K562 (cell line): Measurements from ENCODE around the gene MYEF2. TPM values are rescaled to one million over a fixed set of nuclear protein-coding genes. Genes with fewer than 3 reads are reported as not detected.

Source experiments
- ATAC-seq: fragments of 200-7000 bp; cut with Tn5 transposase; 3 replicates; pipeline ENCODE4 v1.9.1; 2020; ENCODE audit warnings: moderate library complexity
- BruUV-seq: library from RNA; stranded (reverse); fragments of 400-500 nt; replicated peaks from 2 replicates; lab custom pipeline; 2021; lab: Mats Ljungman, UMichigan
- CTCF ChIA-PET: fragments of 300-600 bp; formaldehyde crosslinking; extraction: SDS; loops from one replicate; lab custom pipeline; 2021; ENCODE audit warnings: low intra/inter-chr PET ratio; lab: Yijun Ruan, JAX
- POLR2A ChIA-PET: fragments of 300-600, 350-650 bp; sonication (Branson Sonifier 250); formaldehyde crosslinking; extraction: SDS; loops from one replicate; lab custom pipeline; 2021; ENCODE audit warnings: antibody characterized with exemption, inconsistent platforms; lab: Yijun Ruan, JAX
- DNase-seq, 4 experiments: peaks; one replicate each; pipeline versions ENCODE4 v3.0.0 to v3.0.0-alpha.2; 2011 to 2018; ENCODE audit warnings: low spot score in 3 of 4, mixed read lengths in 3 of 4; ENCODE audit errors: extremely low read depth in 1 of 4
- FAIRE-seq: peaks from 2 replicates; lab custom pipeline; 2011; peaks lifted over from hg19 to GRCh38; lab: Jason Lieb, UNC
- H2AFZ ChIP-seq: 2 replicates; pipeline ENCODE4 v1.6.0; 2011; ENCODE audit warnings: low read depth, low read length, control low read depth, inconsistent platforms
- H3K27ac ChIP-seq: fragments of 200-600 bp; 3 replicates; pipeline ENCODE4 v1.8.0; 2011; ENCODE audit warnings: low read depth, mild to moderate bottlenecking, control low read depth, inconsistent platforms, low read length, moderate library complexity, mixed read lengths; ENCODE audit errors: extremely low read depth
- H3K27me3 ChIP-seq, 2 experiments: fragments of 300-600 bp in 1 of 2; 2 replicates in 1 of 2; 3 replicates in 1 of 2; pipeline versions ENCODE4 v1.6.0 to v1.8.0; 2011; ENCODE audit warnings: inconsistent platforms in 2 of 2, low read length in 2 of 2, mild to moderate bottlenecking in 1 of 2, mixed read lengths in 1 of 2, moderate library complexity in 1 of 2; ENCODE audit not compliant: control insufficient read depth in 2 of 2, insufficient read depth in 2 of 2
- H3K36me3 ChIP-seq: fragments of 300-600 bp; 3 replicates; pipeline ENCODE4 v1.8.0; 2011; ENCODE audit warnings: mild to moderate bottlenecking, low read length, inconsistent platforms; ENCODE audit not compliant: control insufficient read depth, insufficient read depth
- H3K4me1 ChIP-seq, 2 experiments: fragments of 200-600 bp in 1 of 2; replicated peaks in 1 of 2; 2 replicates in 1 of 2; 3 replicates in 1 of 2; pipeline versions ENCODE4 v1.5.1 to v1.8.0; 2011; ENCODE audit warnings: inconsistent platforms in 2 of 2, low read length in 2 of 2, mild to moderate bottlenecking in 1 of 2, mixed read lengths in 1 of 2, moderate library complexity in 1 of 2; ENCODE audit not compliant: control insufficient read depth in 2 of 2, insufficient read depth in 2 of 2
- H3K4me2 ChIP-seq: 2 replicates; pipeline ENCODE4 v1.6.1; 2011; ENCODE audit warnings: low read length, control low read depth, inconsistent platforms, mixed read lengths; ENCODE audit not compliant: insufficient read depth
- H3K4me3 ChIP-seq: fragments of 200-600 bp; sonication (generic), shearing (Covaris generic); 2 replicates; pipeline ENCODE4 v1.5.1; 2016; ENCODE audit warnings: control low read depth, inconsistent platforms
- H3K79me2 ChIP-seq: fragments of 200-600 bp; 3 replicates; pipeline ENCODE4 v1.8.0; 2011; ENCODE audit warnings: low read length, inconsistent platforms; ENCODE audit not compliant: control insufficient read depth, insufficient read depth
- H3K9ac ChIP-seq, 2 experiments: 2 replicates each; pipeline versions ENCODE4 v1.6.0 to v1.6.1; 2011; ENCODE audit warnings: low read depth in 2 of 2, low read length in 2 of 2, control low read depth in 1 of 2, inconsistent platforms in 1 of 2, mild to moderate bottlenecking in 1 of 2, mixed read lengths in 1 of 2; ENCODE audit not compliant: insufficient read depth in 1 of 2
- H3K9me1 ChIP-seq: one replicate; pipeline ENCODE4 v1.6.0; 2011; ENCODE audit warnings: inconsistent platforms, mild to moderate bottlenecking, low read length, moderate library complexity; ENCODE audit not compliant: control insufficient read depth, insufficient read depth
- H3K9me3 ChIP-seq: replicated peaks from 2 replicates; pipeline ENCODE4 v1.5.1; 2011; ENCODE audit warnings: low read depth, low read length, inconsistent platforms; ENCODE audit not compliant: control insufficient read depth, insufficient read depth
- H4K20me1 ChIP-seq: replicated peaks from 2 replicates; pipeline ENCODE4 v1.6.1; 2011; ENCODE audit warnings: low read length, inconsistent platforms, mixed read lengths; ENCODE audit not compliant: control insufficient read depth, insufficient read depth
- ESRRB ChIP-seq: fragments of 250-450 bp; sonication (Bioruptor Pico); IDR thresholded peaks from 2 replicates; pipeline ENCODE4 v1.5.0; 2020; ENCODE audit warnings: mild to moderate bottlenecking, moderate library complexity, borderline replicate concordance
- ETS1 ChIP-seq: conservative IDR thresholded peaks from 2 replicates; pipeline ENCODE4 v1.6.1; 2011; ENCODE audit warnings: low read depth, mild to moderate bottlenecking, low read length; ENCODE audit not compliant: control insufficient read depth
- ETV1 ChIP-seq: fragments of 450-650 bp; conservative IDR thresholded peaks from 2 replicates; pipeline ENCODE4 v1.6.1; 2016; ENCODE audit warnings: missing genetic modification characterization, control low read depth, low read depth, missing compliant biosample characterization
- FOS ChIP-seq: IDR thresholded peaks from 3 replicates; pipeline ENCODE4 v1.6.1; 2011; ENCODE audit not compliant: insufficient read length; ENCODE audit errors: extremely low read depth
- FOXM1 ChIP-seq, 2 experiments: fragments of 450-650 bp in 1 of 2; sonication (generic) in 1 of 2; formaldehyde crosslinking in 1 of 2; IDR thresholded peaks; 2 replicates each; pipeline versions ENCODE4 v1.6.1 to v1.9.0; 2017 to 2022; ENCODE audit warnings: low read depth in 2 of 2, mild to moderate bottlenecking in 2 of 2, missing genetic modification reagents in 1 of 2, moderate library complexity in 1 of 2
- GTF2B ChIP-seq: IDR thresholded peaks from 2 replicates; pipeline ENCODE4 v1.6.1; 2011; ENCODE audit not compliant: insufficient read length; ENCODE audit errors: extremely low read depth
- MAFG ChIP-seq: fragments of 450-650 bp; conservative IDR thresholded peaks from 2 replicates; pipeline ENCODE4 v1.6.1; 2016; ENCODE audit warnings: missing genetic modification characterization, missing compliant biosample characterization
- MCM5 ChIP-seq: fragments of 450-650 bp; IDR thresholded peaks from 2 replicates; pipeline ENCODE4 v1.6.1; 2016; ENCODE audit warnings: low read depth
- NCOA4 ChIP-seq: fragments of 450-650 bp; IDR thresholded peaks from 2 replicates; pipeline ENCODE4 v1.6.1; 2018; ENCODE audit warnings: mild to moderate bottlenecking; ENCODE audit not compliant: partially characterized antibody
- NFE2 ChIP-seq: IDR thresholded peaks from 2 replicates; pipeline ENCODE4 v1.6.1; 2014; ENCODE audit warnings: antibody characterized with exemption, low read depth
- NFXL1 ChIP-seq: fragments of 450-650 bp; formaldehyde crosslinking; IDR thresholded peaks from 2 replicates; pipeline ENCODE4 v1.4.0; 2021; ENCODE audit warnings: mild to moderate bottlenecking
- NR1H2 ChIP-seq: sonication (generic); formaldehyde crosslinking; IDR thresholded peaks from 2 replicates; pipeline ENCODE4 v1.4.0; 2020; ENCODE audit warnings: mild to moderate bottlenecking, missing genetic modification reagents
- NR3C1 ChIP-seq: sonication (generic); formaldehyde crosslinking; IDR thresholded peaks from 2 replicates; pipeline ENCODE4 v1.8.1; 2022; ENCODE audit warnings: missing genetic modification reagents
- PRMT5 ChIP-seq: sonication (generic); formaldehyde crosslinking; IDR thresholded peaks from 2 replicates; pipeline ENCODE4 v1.5.0; 2020; ENCODE audit warnings: missing genetic modification reagents
- RUNX1 ChIP-seq: sonication (generic); IDR thresholded peaks from 2 replicates; pipeline ENCODE4 v1.6.1; 2016; ENCODE audit warnings: antibody characterized with exemption, low read depth
- TGIF2 ChIP-seq: sonication (generic); formaldehyde crosslinking; IDR thresholded peaks from 2 replicates; pipeline ENCODE4 v1.8.1; 2022; ENCODE audit warnings: mild to moderate bottlenecking, missing genetic modification reagents, moderate library complexity
- ZNF316 ChIP-seq: fragments of 450-650 bp; IDR thresholded peaks from 2 replicates; pipeline ENCODE4 v1.6.1; 2016
- ZNF511 ChIP-seq: sonication (generic); formaldehyde crosslinking; IDR thresholded peaks from 2 replicates; pipeline ENCODE4 v1.8.0; 2022; ENCODE audit warnings: mild to moderate bottlenecking, missing genetic modification reagents
- ZNF592 ChIP-seq: fragments of 450-650 bp; IDR thresholded peaks from 2 replicates; pipeline ENCODE4 v1.6.1; 2017; ENCODE audit warnings: antibody characterized with exemption, mild to moderate bottlenecking
- WGBS: fragments of 100-300 bp; shearing (Covaris generic); methylation state at CpG from one replicate; pipeline ENCODE4 v1.1.6; 2016; ENCODE audit warnings: low coverage, mixed read lengths; ENCODE audit not compliant: insufficient coverage; ENCODE audit errors: missing lambda C conversion rate; 5-methylcytosine and 5-hydroxymethylcytosine counted together
- in situ Hi-C: fragments of 300-500 bp; cut with MboI; formaldehyde crosslinking; loops from 4 replicates; pipeline ENCODE4 v1.15.0; 2018; ENCODE audit warnings: inconsistent platforms, mixed read lengths
- intact Hi-C: fragments of 100-400 bp; cut with micrococcal nuclease; formaldehyde crosslinking; loops from 2 replicates; pipeline ENCODE4 v1.14.2; 2022
- polyA plus RNA-seq, 8 experiments: library from polyadenylated mRNA; depleted of rRNA in 4 of 8; stranded (reverse) in 5 of 8; unstranded in 3 of 8; fragments of >200 nt; fragmentation: Nextera tagmentation in 2 of 8; fragmentation: Illumina TruSeq in 1 of 8; extraction: Ambion mirVana in 2 of 8; extraction: Trizol in 1 of 8; gene quantifications; 2 replicates each; pipeline versions ENCODE4 v1.2.1 to v1.2.3, GENCODE V29; 2011 to 2014; ENCODE audit warnings: inconsistent platforms in 1 of 8, missing spikeins in 1 of 8
- total RNA-seq, 7 experiments: library from RNA; depleted of rRNA in 6 of 7; stranded (reverse); fragments of >200 nt in 6 of 7; fragmentation: Illumina TruSeq in 2 of 7; extraction: Trizol in 2 of 7; gene quantifications; 2 replicates each; pipeline versions ENCODE4 v1.2.1 to v1.2.3, GENCODE V29; 2011 to 2021; ENCODE audit warnings: low replicate concordance in 1 of 7

MYEF2 gene
- total and polyA plus RNA-seq, 9 of the 15 experiments (the other 6 are each of a cell fraction or from before 2014, with no cell fraction given): 0.03 to 0.82 (median 0.19) TPM

- ChIA-PET CTCF (no interaction called here), POLR2A (no interaction called here)
- H4K20me1 ChIP-seq: no peaks in the 10 kb centered on the region
- H3K79me2 ChIP-seq: no peaks in the 10 kb centered on the region
- no peak for DNase-seq
- intact Hi-C loops: no loop called here
- H3K4me2 ChIP-seq: no peak overlapping the region
- no peaks in the 10 kb centered on the region for H3K4me1 ChIP-seq
- H3K9me3 ChIP-seq: no peaks in the 10 kb centered on the region
- H3K36me3 ChIP-seq: no peaks in the 10 kb centered on the region
- no peak for FAIRE-seq
- ATAC-seq: no peak
- no peaks in the 10 kb centered on the region for H3K9me1 ChIP-seq
- BruUV-seq: no TSS peak
- in situ Hi-C loops: no loop called here
- no peaks in the 10 kb centered on the region for H3K27me3 ChIP-seq
- WGBS: 3% methylated on average over 5 of the region's 5 CpGs
- no peak overlapping the region for H2AFZ ChIP-seq
- no peak overlapping the region for H3K9ac ChIP-seq
- no peak overlapping the region for H3K27ac ChIP-seq
- TF ChIP-seq FOXM1 (IDR thresholded peaks at IDR 0.05; ENCODE audit: low read depth): no peak
- no peak for TF ChIP-seq FOXM1 (CRISPR knock-in tag; IDR thresholded peaks at IDR 0.05; ENCODE audit: low read depth)
- no peak for TF ChIP-seq MCM5
- no peak for TF ChIP-seq NR1H2 (CRISPR knock-in tag)
- no peak for TF ChIP-seq ZNF592
- no peak for TF ChIP-seq NCOA4
- no peak for TF ChIP-seq ETV1 (tag)
- TF ChIP-seq RUNX1: no peak
- TF ChIP-seq NFXL1 (CRISPR knock-in tag): no peak
- no peak for TF ChIP-seq NR3C1 (CRISPR knock-in tag)
- TF ChIP-seq ETS1: no peak
- TF ChIP-seq MAFG (tag): no peak
- TF ChIP-seq TGIF2 (CRISPR knock-in tag): no peak
- TF ChIP-seq ZNF316: no peak
- no peak for TF ChIP-seq GTF2B
- no peak for TF ChIP-seq FOS
- no peak for TF ChIP-seq ZNF511 (CRISPR knock-in tag)
- no peak for TF ChIP-seq PRMT5 (CRISPR knock-in tag)
- no peak for TF ChIP-seq NFE2
- no peak for TF ChIP-seq ESRRB (CRISPR knock-in tag)
- no peak overlapping the region for H3K4me3 ChIP-seq
Observed at GRCh38 chr15:48103647-48104046, 74.4 kb downstream of the MYEF2 start.
